Fibroblast of mammary gland (primary cell): ENCODE results near the gene ARMC5.
A peak's percentile ranks its signal among the peaks of the same experiment; 100 is the strongest.

ENCODE experiments used
- DNase-seq: peaks from one replicate; pipeline ENCODE4 v3.0.0-alpha.2; 2010; ENCODE audit warnings: low read depth
- H3K4me3 ChIP-seq: 2 replicates; pipeline ENCODE4 v1.5.1; 2011; ENCODE audit warnings: low read depth, mild to moderate bottlenecking, low read length, moderate library complexity; ENCODE audit not compliant: control insufficient read depth
- CTCF ChIP-seq: conservative IDR thresholded peaks from 2 replicates; pipeline ENCODE4 v1.5.1; 2011; ENCODE audit warnings: low read depth, low read length, inconsistent platforms; ENCODE audit not compliant: control insufficient read depth, insufficient read depth

The ARMC5 gene

GRCh38 chr16:31466381-31466841 is 7.1 kb downstream of the ARMC5 start:
- no peak for DNase-seq
- no peak overlapping the region for H3K4me3 ChIP-seq
- TF ChIP-seq CTCF, result no peak

GRCh38 chr16:31467151-31467773 is 8.0 kb downstream of the ARMC5 start:
- no peak overlapping the region for H3K4me3 ChIP-seq
- peak; percentile 39 for DNase-seq
- no peak for TF ChIP-seq CTCF

GRCh38 chr16:31467858-31468257 is 8.6 kb downstream of the ARMC5 start:
- TF ChIP-seq CTCF, result no peak
- DNase-seq, result no peak
- no peak overlapping the region for H3K4me3 ChIP-seq

- DNase-seq, result no peak
- no peak for TF ChIP-seq CTCF
- no peak overlapping the region for H3K4me3 ChIP-seq
Measured at GRCh38 chr16:31470615-31471014, 11.3 kb downstream of the ARMC5 start.

GRCh38 chr16:31471241-31471874 is 12.1 kb downstream of the ARMC5 start:
- H3K4me3 ChIP-seq, result peak overlapping the region; percentile 80
- DNase-seq, result no peak
- TF ChIP-seq CTCF, result no peak

DNA sequence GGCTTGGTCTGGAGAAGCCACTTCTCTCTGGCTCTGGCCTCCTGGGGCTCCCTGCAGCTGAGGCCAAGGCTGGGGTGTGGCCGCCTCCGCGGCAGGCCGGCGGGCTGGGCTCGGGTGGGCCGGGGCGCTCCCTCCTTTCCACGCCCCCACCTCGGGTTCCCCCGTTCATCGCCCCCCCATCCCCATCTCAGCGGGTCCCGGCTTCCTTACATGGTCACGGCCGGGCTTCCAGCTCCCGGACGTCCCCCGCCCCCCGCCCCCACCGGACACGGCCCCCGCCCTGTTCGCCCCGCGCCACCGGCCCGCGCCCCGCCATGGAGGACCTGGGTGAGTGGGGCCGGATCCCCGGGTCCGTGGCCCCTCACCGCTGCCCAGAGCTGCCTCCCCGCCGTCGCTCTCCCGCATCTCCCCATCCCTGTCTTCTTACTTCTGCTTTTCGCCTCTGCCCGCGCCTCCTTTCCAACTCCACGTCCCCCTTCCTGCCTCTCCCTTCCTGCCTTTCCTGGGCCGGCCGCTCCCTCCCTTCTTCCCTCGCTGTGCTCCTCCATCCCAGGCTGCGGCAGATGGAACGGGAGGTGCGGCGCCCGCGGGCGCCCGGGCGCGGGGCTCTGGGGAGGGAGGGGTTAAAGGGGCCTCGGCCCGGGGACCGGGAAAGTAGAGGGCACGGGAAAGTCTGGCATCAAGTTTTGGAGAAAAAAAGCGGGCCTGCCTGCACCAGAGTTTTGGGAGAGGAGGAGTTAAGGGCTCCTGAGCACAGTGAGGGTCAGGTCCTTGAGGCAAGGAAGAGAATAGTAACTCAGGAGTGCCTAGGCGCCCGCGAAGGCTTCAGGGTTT is 12.8 kb downstream of the ARMC5 start, which contains the start of gene TGFB1I1:
Gene TGFB1I1, plus strand, starts transcription at position 278 of the 834 bp plus-strand sequence. Its CDS starts 37 bp downstream, at position 315.
- peak; percentile 67 for DNase-seq
- no peak for TF ChIP-seq CTCF

More for the DNA sequence above, 12.8 kb downstream of the ARMC5 start, which contains the start of gene TGFB1I1:
- H3K4me3 ChIP-seq, result peak within 1 kb of the TSS; percentile 80
